KMS-11 (cell line): ENCODE results near the gene FILIP1.

Experiments
- H2AFZ ChIP-seq: fragments of 200-600 bp; sonication (generic); 2 replicates; pipeline ENCODE4 v1.6.1; 2016; ENCODE audit warnings: antibody characterized with exemption, mixed run types, low read depth
- H3K27ac ChIP-seq: fragments of 200-600 bp; sonication (generic); 2 replicates; pipeline ENCODE4 v1.6.1; 2016; ENCODE audit warnings: mild to moderate bottlenecking, mixed run types
- H3K27me3 ChIP-seq: fragments of 200-600 bp; sonication (generic); 2 replicates; pipeline ENCODE4 v1.6.1; 2017; ENCODE audit warnings: mild to moderate bottlenecking, low read depth, mixed run types, moderate library complexity; ENCODE audit not compliant: insufficient read depth
- H3K36me3 ChIP-seq: fragments of 200-600 bp; sonication (generic); 2 replicates; pipeline ENCODE4 v1.6.1; 2017; ENCODE audit warnings: mild to moderate bottlenecking, mixed run types; ENCODE audit not compliant: insufficient read depth
- H3K4me1 ChIP-seq: fragments of 200-600 bp; sonication (generic); 2 replicates; pipeline ENCODE4 v1.6.1; 2016; ENCODE audit warnings: mild to moderate bottlenecking, low read depth, mixed run types; ENCODE audit not compliant: poor library complexity, severe bottlenecking
- H3K4me2 ChIP-seq: fragments of 200-600 bp; sonication (generic); 2 replicates; pipeline ENCODE4 v1.7.0; 2016; ENCODE audit warnings: mild to moderate bottlenecking, mixed run types
- H3K4me3 ChIP-seq: fragments of 200-600 bp; sonication (generic); IDR thresholded peaks from 2 replicates; pipeline ENCODE4 v1.6.1; 2017; ENCODE audit warnings: low read depth, low read length, mixed read lengths; ENCODE audit not compliant: insufficient read depth
- H3K79me2 ChIP-seq: fragments of 200-600 bp; sonication (generic); 2 replicates; pipeline ENCODE4 v1.6.1; 2016; ENCODE audit warnings: low read depth, mixed run types; ENCODE audit not compliant: insufficient read depth
- H3K9ac ChIP-seq: fragments of 200-600 bp; sonication (generic); 2 replicates; pipeline ENCODE4 v1.6.1; 2016; ENCODE audit warnings: mild to moderate bottlenecking, mixed run types
- H4K20me1 ChIP-seq: fragments of 200-600 bp; sonication (generic); 2 replicates; pipeline ENCODE4 v1.6.1; 2016; ENCODE audit warnings: mild to moderate bottlenecking, mixed run types; ENCODE audit not compliant: insufficient read depth
- TF ChIP-seq, protein P1 (sequence below): fragments of 200-600 bp; sonication (generic); conservative IDR thresholded peaks from 2 replicates; pipeline ENCODE4 v1.6.1; 2017; ENCODE audit warnings: low read depth, mild to moderate bottlenecking, antibody characterized with exemption, low read length, moderate library complexity, mixed read lengths

Gene FILIP1

DNA sequence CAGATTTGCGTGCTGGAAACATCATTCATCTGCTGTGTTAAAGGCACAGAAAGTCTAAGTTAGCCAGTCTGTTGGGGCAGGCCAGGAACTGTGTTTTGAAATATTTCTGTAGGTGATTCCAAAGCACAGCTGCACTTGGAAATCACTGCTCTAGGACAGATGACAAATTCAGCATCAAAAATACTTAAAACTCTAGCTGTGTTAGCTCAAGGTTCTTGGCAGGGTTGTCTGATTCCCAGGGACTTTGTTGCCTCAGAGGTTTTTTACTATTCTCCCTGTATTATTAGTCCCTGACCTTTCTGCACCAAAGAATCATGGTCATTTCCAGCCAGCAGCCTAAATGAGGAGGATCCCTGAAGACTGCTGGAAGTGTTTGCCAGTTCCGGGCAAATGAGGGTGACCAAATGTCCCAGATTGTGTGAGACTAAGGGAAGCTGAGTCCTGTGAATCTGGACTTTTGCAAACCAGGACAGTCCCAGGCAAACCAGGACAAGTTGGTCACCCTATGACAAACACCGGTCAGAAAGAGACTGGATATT, 124.7 kb downstream of the FILIP1 start:
- no peak overlapping the region for H3K4me2 ChIP-seq
- no peak overlapping the region for H3K9ac ChIP-seq
- no peaks in the 10 kb centered on the region for H3K79me2 ChIP-seq
- H3K36me3 ChIP-seq = no peaks in the 10 kb centered on the region
- H3K4me3 ChIP-seq = no peak overlapping the region
- no peak overlapping the region for H3K27ac ChIP-seq
- H2AFZ ChIP-seq = no peak overlapping the region
- H3K4me1 ChIP-seq = no peaks in the 10 kb centered on the region
- no peaks in the 10 kb centered on the region for H4K20me1 ChIP-seq
- H3K27me3 ChIP-seq = no peaks in the 10 kb centered on the region
- TF ChIP-seq, protein P1, sequence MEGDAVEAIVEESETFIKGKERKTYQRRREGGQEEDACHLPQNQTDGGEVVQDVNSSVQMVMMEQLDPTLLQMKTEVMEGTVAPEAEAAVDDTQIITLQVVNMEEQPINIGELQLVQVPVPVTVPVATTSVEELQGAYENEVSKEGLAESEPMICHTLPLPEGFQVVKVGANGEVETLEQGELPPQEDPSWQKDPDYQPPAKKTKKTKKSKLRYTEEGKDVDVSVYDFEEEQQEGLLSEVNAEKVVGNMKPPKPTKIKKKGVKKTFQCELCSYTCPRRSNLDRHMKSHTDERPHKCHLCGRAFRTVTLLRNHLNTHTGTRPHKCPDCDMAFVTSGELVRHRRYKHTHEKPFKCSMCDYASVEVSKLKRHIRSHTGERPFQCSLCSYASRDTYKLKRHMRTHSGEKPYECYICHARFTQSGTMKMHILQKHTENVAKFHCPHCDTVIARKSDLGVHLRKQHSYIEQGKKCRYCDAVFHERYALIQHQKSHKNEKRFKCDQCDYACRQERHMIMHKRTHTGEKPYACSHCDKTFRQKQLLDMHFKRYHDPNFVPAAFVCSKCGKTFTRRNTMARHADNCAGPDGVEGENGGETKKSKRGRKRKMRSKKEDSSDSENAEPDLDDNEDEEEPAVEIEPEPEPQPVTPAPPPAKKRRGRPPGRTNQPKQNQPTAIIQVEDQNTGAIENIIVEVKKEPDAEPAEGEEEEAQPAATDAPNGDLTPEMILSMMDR = no peak

DNA sequence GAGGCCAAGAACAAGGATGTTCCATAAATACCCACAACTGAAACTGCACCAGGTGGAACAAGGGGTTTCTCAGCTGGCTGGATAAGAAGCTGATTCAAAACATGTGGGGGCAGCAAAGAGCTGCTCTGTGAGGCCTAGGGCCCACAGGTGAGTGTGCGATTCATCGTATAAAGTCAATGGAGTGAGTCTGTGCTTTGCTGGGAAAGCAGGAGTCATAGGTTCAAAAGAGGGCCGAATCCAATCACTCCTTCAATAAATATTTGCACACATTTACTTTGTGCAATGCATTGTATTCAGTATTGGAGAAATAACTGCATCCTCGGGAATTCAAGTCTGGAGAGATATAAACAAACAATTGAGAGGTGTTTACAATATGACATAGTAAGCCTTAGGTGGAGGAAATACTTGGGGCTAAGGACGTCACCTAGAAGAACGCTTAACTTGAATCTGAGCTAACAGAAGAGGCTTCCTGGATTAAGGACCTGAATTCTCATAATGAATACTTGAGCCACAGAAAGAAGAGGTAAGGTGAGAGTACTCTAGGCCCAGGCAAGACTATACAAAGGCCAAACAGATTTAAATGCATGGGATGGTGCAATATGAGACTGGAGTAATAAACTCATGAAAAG, 125.3 kb downstream of the FILIP1 start:
- Histone ChIP-seq H3K4me2 (no peak overlapping the region), H3K27ac (no peak overlapping the region), H3K27me3 (no peaks in the 10 kb centered on the region), H4K20me1 (no peaks in the 10 kb centered on the region), H3K4me3 (no peak overlapping the region), H2AFZ (no peak overlapping the region), H3K36me3 (no peaks in the 10 kb centered on the region), H3K4me1 (no peaks in the 10 kb centered on the region), H3K9ac (no peak overlapping the region), H3K79me2 (no peaks in the 10 kb centered on the region)
- TF ChIP-seq, protein P1 = no peak

DNA sequence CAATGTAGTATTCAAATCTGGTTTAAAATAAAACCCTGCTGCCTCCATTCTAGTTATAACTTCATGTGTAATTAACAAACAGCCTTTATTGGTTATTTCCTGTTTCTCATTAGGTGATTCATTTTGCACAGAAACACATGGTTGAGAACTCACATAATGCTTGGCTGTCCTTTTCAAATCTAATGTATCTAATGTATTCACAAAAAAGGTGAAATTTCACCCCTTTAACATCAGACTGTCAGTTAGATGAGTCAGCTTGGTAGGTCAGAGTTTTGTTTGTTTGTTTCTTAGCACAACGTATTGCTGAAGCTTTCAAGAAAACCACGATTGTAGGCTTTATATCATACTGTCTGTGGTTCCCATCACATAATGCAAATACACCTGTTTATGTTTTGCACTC, 130.3 kb downstream of the FILIP1 start:
- H3K27me3 ChIP-seq = no peaks in the 10 kb centered on the region
- TF ChIP-seq, protein P1 = no peak
- H3K4me3 ChIP-seq = no peak overlapping the region
- H2AFZ ChIP-seq = no peak overlapping the region
- no peak overlapping the region for H3K4me2 ChIP-seq
- no peak overlapping the region for H3K27ac ChIP-seq
- no peaks in the 10 kb centered on the region for H3K36me3 ChIP-seq
- H3K79me2 ChIP-seq = no peaks in the 10 kb centered on the region
- H3K9ac ChIP-seq = no peak overlapping the region
- no peaks in the 10 kb centered on the region for H4K20me1 ChIP-seq
- no peaks in the 10 kb centered on the region for H3K4me1 ChIP-seq

DNA sequence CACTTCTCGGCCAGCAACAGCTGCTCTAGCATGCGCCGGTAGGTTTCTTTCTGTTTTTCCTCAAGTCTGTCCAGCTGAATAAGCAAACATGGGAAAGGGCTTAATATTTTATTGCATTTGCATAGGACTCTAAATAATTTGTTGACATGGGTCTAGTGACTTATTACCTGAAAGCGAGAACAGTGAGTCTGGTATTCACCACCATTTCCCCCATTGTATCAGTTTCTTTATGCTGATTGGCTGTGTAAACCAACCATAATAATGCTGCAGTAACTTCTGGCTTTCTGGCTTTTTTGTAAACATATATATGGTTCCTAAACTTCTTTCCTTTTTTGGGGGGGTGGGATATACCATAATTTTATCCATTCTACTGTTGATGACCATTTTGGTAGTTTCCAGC, 140.0 kb downstream of the FILIP1 start:
- Histone ChIP-seq H3K4me1 (no peaks in the 10 kb centered on the region), H3K4me3 (no peak overlapping the region), H2AFZ (no peak overlapping the region), H4K20me1 (no peaks in the 10 kb centered on the region), H3K36me3 (no peaks in the 10 kb centered on the region), H3K9ac (no peak overlapping the region), H3K27me3 (no peaks in the 10 kb centered on the region), H3K79me2 (no peaks in the 10 kb centered on the region), H3K27ac (no peak overlapping the region), H3K4me2 (no peak overlapping the region)
- TF ChIP-seq, protein P1 = no peak
